Heart left ventricle (tissue), 13 donors: Measurements from ENCODE around the gene NFIC.

Source experiments
- CTCF ChIP-seq, 12 donors: fragments of 200-600 bp; sonication (generic) in 4 of 12; IDR thresholded peaks; one replicate each; pipeline versions ENCODE4 v1.5.0 to v1.8.0; 2018 to 2022; ENCODE audit warnings: antibody characterized with exemption in 12 of 12, mild to moderate bottlenecking in 5 of 12
- POLR2A ChIP-seq, 2 donors: fragments of 450-650 bp; IDR thresholded peaks; one replicate each; pipeline ENCODE4 v1.6.1; 2017; ENCODE audit warnings: antibody characterized with exemption in 2 of 2, mild to moderate bottlenecking in 2 of 2, moderate library complexity in 2 of 2
- donor health status: ischemic (EF 13 %, LVEDD 7.1; RV severe dilation, severe dysfunction).
- donor health status: DM: no; HTN: yes; CAD: no.
- donor health status: DM: no; HTN: no; CAD: no.
- donor health status: ischemic (EF 25% LVEDD 6.9; RV normal size, moderate dysfunction).
- donor health status: ischemic (EF 25% LVEDD 5.7; RV mildly dilated, moderate dysfunction).
- donor health status: ischemic (EF 35%, LVEDD 5.7; RV mildly dilated, moderate dysfunction).
- donor health status: nonischemic (EF 11% LVEDD 7.7; RV severe dilation, severe dysfunction).
- donor health status: DM: yes; HTN: yes; CAD: no.
- donor health status: PGD.
- donor health status: ischemic (EF 29% LVEDD 5.4; RV normal size, mild dysfunction).
- donor health status: nonischemic (EF 23%, LVEDD 6.1; RV moderate dilation, normal function).

GRCh38 chr19:3397266-3398022, 31.1 kb downstream of the NFIC start:
- TF ChIP-seq POLR2A (IDR thresholded peaks at IDR 0.05) (no peak), CTCF (IDR thresholded peaks at IDR 0.05) (no peak)
